GM21786 (cell line): Measurements from ENCODE around the gene GPR137.

Experiments used
- ATAC-seq: cut with Tn5 transposase; IDR thresholded peaks from one replicate; pipeline ENCODE4 v1.9.1; 2021; ENCODE audit not compliant: unreplicated experiment

The GPR137 gene

GRCh38 chr11:64284048-64284961 is 1.3 kb upstream of the GPR137 start, which contains the start of gene BAD:
Gene BAD (minus strand): TSS chr11:64284665. CDS start chr11:64284368, 297 bp downstream.
- ATAC-seq: peak; percentile 82

- ATAC-seq: no peak
Measured at GRCh38 chr11:64285885-64286800, 495 bp downstream of the GPR137 start.

GRCh38 chr11:64286801-64287159 is 1.1 kb downstream of the GPR137 start:
- no peak for ATAC-seq

GRCh38 chr11:64287676-64288352 is 2.2 kb downstream of the GPR137 start:
- ATAC-seq: no peak

GRCh38 chr11:64288353-64288750 is 2.7 kb downstream of the GPR137 start:
- ATAC-seq: no peak

- no peak for ATAC-seq
Measured at GRCh38 chr11:64289002-64289564, 3.4 kb downstream of the GPR137 start.

- ATAC-seq: no peak
Measured at GRCh38 chr11:64290352-64291261, 5.0 kb downstream of the GPR137 start.

GRCh38 chr11:64291262-64291751 is 5.7 kb downstream of the GPR137 start, which contains the start of gene KCNK4:
Gene KCNK4 (plus strand): TSS chr11:64291302. CDS start chr11:64293019, 1,717 bp downstream.
- ATAC-seq: no peak

- no peak for ATAC-seq
Measured at GRCh38 chr11:64291752-64292459, 6.3 kb downstream of the GPR137 start.

- no peak for ATAC-seq
Measured at GRCh38 chr11:64292460-64293254, 7.0 kb downstream of the GPR137 start.

- ATAC-seq: no peak
Measured at GRCh38 chr11:64294774-64295173, 9.1 kb downstream of the GPR137 start.

- no peak for ATAC-seq
Measured at GRCh38 chr11:64295760-64296159, 10.1 kb downstream of the GPR137 start.

- no peak for ATAC-seq
Measured at GRCh38 chr11:64296236-64296635, 10.6 kb downstream of the GPR137 start.

GRCh38 chr11:64296830-64297698 is 11.4 kb downstream of the GPR137 start:
- no peak for ATAC-seq

- ATAC-seq: no peak
Measured at GRCh38 chr11:64297699-64298358, 12.2 kb downstream of the GPR137 start.
